ENCODE data around the gene ANKRD6. TPM values are rescaled to one million over a fixed set of nuclear protein-coding genes. Genes with fewer than 3 reads are reported as not detected.

ANKRD6 gene
- total RNA-seq, 1 experiment from 2014 or later, result 2.4 TPM

GRCh38 chr6:89643406-89643805, 210.5 kb downstream of the ANKRD6 start:
- BruUV-seq (replicated peaks), result no TSS peak
- Histone ChIP-seq H3K27me3 (ENCODE audit: control insufficient read depth, insufficient read depth, low read length) (no peaks in the 10 kb centered on the region), H3K4me1 (ENCODE audit: control insufficient read depth, insufficient read depth, low read length) (no peaks in the 10 kb centered on the region), H3K27ac (ENCODE audit: low read length) (no peak overlapping the region), H3K36me3 (ENCODE audit: control insufficient read depth, insufficient read depth, low read length) (peaks cover 18% of the 10 kb centered on the region), H3K9me3 (ENCODE audit: control insufficient read depth, insufficient read depth, low read depth, low read length) (no peaks in the 10 kb centered on the region), H3K4me3 (ENCODE audit: low read depth in 2 of 2, low read length in 2 of 2) (no peak overlapping the region)
- no peak for DNase-seq (ENCODE audit: low read depth, low spot score)
- CTCF ChIA-PET, result no interaction called here
- POLR2A ChIA-PET, result no interaction called here
- TF ChIP-seq SIN3A (IDR thresholded peaks at IDR 0.05; ENCODE audit: borderline replicate concordance, insufficient read depth, low read depth, low read length) (no peak), POLR2AphosphoS5 (IDR thresholded peaks at IDR 0.05; ENCODE audit: low read depth, low read length) (no peak), TCF7L2 (IDR thresholded peaks at IDR 0.05; ENCODE audit: low read depth, low read length) (no peak), REST (IDR thresholded peaks at IDR 0.05; ENCODE audit: insufficient read depth in 1 of 2, low read depth in 2 of 2, low read length in 1 of 2) (no peak), CTCF (IDR thresholded peaks at IDR 0.05) (no peak)
- ATAC-seq, result no peak
- intact Hi-C loops (cut with micrococcal nuclease; ENCODE audit: unreplicated experiment) (no loop called here), in situ Hi-C loops (cut with HindIII; ENCODE audit: low pct_unique_long_range_greater_than_20kb, low sequenced_read_pairs) (no loop called here)

- ATAC-seq, result no peak
- no peaks in the 10 kb centered on the region for H3K4me1 ChIP-seq (ENCODE audit: control insufficient read depth, insufficient read depth, low read length)
- H3K27ac ChIP-seq (ENCODE audit: low read length), result no peak overlapping the region
- no TSS peak for BruUV-seq (replicated peaks)
- DNase-seq (ENCODE audit: low read depth, low spot score), result no peak
- no peak overlapping the region for H3K4me3 ChIP-seq (ENCODE audit: low read depth in 2 of 2, low read length in 2 of 2)
- ChIA-PET CTCF (no interaction called here), POLR2A (no interaction called here)
- H3K9me3 ChIP-seq (ENCODE audit: control insufficient read depth, insufficient read depth, low read depth, low read length), result no peaks in the 10 kb centered on the region
- intact Hi-C loops (cut with micrococcal nuclease; ENCODE audit: unreplicated experiment) (no loop called here), in situ Hi-C loops (cut with HindIII; ENCODE audit: low pct_unique_long_range_greater_than_20kb, low sequenced_read_pairs) (no loop called here)
- H3K27me3 ChIP-seq (ENCODE audit: control insufficient read depth, insufficient read depth, low read length), result no peaks in the 10 kb centered on the region
- H3K36me3 ChIP-seq (ENCODE audit: control insufficient read depth, insufficient read depth, low read length), result peaks cover 29% of the 10 kb centered on the region
- TF ChIP-seq REST (IDR thresholded peaks at IDR 0.05; ENCODE audit: insufficient read depth in 1 of 2, low read depth in 2 of 2, low read length in 1 of 2) (no peak), POLR2AphosphoS5 (IDR thresholded peaks at IDR 0.05; ENCODE audit: low read depth, low read length) (no peak), CTCF (IDR thresholded peaks at IDR 0.05) (no peak), SIN3A (IDR thresholded peaks at IDR 0.05; ENCODE audit: borderline replicate concordance, insufficient read depth, low read depth, low read length) (no peak), TCF7L2 (IDR thresholded peaks at IDR 0.05; ENCODE audit: low read depth, low read length) (no peak)
Observed at GRCh38 chr6:89644864-89645263, 211.9 kb downstream of the ANKRD6 start.
